HG02623 (cell line): ENCODE data around the gene DLL4.

Experiments
- ATAC-seq: cut with Tn5 transposase; IDR thresholded peaks from one replicate; pipeline ENCODE4 v1.9.1; 2021; ENCODE audit warnings: moderate library complexity; ENCODE audit not compliant: unreplicated experiment

DLL4 gene

DNA sequence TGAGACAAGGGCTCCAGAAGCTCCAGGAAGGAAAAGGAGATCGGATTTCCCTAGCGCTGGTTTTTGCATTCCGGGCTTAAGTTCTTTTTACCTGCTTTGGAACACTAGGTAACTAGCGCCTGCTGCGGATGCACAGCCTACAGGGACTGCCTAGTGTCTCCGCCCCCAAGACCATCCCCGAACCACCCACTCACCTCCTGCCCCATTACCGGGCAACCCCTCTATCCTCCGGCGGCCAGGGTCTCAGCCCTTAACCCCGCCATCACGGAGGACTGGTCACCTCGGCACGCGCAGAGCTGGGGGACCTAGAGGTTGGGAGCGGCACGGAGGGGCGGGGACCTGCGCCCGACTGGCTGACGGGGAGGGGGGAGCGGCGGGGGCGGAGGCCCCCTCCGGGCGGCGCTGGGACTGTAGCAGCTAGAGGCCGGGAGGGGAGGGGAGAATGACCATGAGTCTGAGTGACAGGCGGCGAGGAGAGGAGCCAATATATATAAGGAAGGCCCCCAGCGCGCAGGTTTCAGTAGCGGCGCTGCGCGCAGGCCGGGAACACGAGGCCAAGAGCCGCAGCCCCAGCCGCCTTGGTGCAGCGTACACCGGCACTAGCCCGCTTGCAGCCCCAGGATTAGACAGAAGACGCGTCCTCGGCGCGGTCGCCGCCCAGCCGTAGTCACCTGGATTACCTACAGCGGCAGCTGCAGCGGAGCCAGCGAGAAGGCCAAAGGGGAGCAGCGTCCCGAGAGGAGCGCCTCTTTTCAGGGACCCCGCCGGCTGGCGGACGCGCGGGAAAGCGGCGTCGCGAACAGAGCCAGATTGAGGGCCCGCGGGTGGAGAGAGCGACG, at the start of gene DLL4:
DLL4 (plus strand) TSS at position 520 of the 839 bp plus-strand sequence. CDS start 329 bp downstream, outside the sequence.
- ATAC-seq = no peak

DNA sequence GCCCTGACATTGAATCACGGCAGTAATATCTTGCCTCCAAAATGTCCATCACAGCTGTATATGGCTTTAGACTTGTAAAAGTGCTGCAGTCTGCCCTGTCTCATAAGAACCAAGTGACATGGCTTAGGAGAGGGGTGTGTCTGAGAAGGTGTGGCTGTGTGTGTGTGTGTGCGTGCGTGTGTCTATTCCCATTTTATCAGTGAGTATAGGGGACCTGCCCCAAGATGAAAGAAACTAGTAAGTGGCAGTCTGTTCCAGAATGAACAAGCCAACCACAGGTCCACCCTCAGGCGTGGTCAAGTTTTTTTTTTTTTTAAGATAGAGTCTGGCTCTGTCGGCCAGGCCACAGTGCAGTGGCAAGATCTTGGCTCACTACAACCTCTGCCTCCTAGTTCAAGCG, 49.5 kb upstream of the DLL4 start:
- no peak for ATAC-seq

DNA sequence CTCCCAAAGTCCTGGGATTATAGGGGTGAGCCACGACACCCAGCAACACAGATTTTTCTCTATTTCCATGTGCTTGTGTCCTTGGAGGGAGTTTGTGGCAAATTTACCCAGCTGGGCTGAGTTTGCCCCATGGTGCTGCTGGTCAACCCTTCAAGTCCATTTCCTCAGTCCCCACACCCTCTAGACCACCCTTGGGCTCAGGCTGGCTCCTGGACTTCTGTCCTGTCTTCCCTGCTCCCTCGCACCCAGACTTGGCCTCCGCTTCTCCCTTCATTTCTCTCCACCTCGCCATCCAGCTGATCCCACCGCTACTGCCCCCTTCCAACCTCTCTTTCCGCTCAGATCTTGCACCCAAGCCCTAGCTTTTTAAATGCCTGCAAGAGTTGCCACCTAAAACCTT, 47.8 kb upstream of the DLL4 start:
- ATAC-seq = no peak

DNA sequence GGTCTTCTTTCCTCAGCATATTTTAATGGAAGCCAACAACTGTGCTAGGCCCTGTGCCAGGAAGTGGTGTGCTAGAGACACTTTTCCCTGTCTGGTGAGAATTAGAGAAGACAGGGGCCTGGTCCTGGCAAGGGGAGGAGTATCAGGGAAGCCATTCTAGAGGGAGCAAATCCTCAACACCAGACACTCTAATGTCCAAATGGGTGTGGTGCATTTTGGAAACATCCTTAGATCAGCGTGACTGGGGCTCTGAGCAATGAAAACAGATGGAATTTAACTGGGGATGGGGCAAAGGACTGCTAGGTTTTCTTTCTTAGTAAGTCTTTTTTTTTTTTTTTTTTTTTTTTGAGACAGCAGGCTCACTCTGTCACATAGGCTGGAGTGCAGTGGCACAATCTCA, 42.6 kb upstream of the DLL4 start:
- no peak for ATAC-seq

DNA sequence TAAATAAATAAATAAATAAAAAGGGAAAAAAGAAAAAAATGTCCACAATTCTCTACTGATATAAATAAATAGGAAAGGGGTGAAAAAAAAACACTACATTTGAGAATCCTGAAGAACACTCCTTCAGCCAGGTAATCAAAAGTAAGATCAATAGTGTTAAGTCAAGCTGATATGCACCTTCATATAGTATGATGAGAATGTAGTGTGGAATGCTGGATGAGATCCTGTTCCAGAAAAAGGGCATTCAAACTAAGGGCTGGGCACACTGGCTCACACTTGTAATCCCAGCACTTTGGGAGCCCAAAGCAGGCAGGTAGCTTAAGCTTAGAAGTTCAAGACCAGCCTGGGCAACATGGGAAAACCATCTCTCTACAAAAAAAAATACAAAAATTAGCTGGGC, 40.0 kb upstream of the DLL4 start:
- no peak for ATAC-seq

DNA sequence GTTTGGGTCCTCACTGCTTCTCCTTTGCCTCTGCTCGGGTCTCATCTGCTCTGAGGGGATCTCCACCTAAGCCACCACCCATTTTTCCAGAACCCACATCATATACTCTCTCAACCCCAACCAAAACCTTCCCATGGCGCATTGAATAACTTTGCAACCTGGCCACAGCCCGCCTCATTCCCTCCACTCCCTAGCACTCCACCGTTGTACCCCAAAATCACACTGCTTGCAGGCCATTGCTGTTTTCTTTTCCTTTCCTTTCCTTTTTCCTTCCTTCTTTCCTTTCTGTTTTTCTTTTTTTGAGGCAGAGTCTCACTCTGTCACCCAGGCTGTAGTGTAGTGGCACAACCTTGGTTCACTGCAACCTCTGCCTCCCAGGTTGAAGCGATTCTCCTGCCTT, 38.0 kb upstream of the DLL4 start:
- ATAC-seq = no peak

DNA sequence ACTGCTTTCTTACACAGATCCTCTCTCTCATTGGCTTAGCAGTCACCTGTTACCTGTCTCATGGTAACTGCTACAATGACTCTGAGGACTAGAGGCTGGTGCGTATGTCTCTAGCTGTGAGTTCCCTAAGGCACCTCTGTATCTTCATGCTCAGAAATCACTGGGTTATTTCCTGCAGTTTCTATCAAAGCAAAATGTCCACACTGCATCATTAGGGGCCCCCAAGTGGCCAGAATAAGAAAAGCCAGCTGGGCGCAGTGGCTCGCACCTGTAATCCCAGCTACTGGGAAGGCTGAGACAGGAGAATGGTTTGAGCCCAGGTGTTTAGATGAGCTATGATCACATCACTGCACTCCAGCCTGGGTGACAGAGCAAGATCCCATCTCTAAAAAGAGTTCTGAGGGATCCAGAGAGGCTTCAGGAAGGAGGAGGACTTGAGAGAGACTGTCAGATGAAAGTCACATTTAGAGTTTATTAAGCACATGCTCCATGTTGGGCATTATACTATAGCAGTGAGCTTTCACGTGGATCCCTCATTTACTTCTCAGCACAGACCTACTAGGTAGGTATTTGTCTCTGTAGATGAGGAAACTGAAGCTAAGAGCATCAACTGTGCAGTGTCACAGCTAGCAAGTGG, 37.2 kb upstream of the DLL4 start:
- no peak for ATAC-seq

DNA sequence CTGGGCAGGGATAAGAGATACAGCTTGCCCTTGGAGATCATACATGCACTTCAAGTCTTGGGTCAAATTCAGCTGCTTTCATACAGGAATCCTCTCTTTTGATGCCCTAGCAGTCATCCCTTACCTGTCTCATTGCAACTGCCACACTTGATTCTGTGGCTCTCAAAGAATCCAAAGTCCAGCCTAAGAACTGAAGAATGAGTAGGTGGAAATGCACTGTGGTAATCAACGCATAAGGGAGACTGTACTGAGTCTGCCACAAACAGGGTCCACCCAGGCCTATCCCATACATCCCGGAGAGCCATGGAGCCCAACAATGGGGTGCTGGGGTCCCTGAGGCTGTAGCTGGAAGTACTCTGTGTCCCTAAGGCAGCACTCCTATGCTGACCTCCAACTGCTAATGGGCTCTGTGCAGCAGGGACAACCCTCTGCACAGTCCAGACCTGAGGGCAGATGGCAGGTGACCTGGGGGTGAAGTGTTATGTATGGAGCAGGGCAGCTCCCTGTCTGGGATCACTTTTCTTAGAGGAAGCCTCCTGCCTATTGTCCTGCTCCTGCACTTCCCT, 36.6 kb upstream of the DLL4 start:
- ATAC-seq = no peak

DNA sequence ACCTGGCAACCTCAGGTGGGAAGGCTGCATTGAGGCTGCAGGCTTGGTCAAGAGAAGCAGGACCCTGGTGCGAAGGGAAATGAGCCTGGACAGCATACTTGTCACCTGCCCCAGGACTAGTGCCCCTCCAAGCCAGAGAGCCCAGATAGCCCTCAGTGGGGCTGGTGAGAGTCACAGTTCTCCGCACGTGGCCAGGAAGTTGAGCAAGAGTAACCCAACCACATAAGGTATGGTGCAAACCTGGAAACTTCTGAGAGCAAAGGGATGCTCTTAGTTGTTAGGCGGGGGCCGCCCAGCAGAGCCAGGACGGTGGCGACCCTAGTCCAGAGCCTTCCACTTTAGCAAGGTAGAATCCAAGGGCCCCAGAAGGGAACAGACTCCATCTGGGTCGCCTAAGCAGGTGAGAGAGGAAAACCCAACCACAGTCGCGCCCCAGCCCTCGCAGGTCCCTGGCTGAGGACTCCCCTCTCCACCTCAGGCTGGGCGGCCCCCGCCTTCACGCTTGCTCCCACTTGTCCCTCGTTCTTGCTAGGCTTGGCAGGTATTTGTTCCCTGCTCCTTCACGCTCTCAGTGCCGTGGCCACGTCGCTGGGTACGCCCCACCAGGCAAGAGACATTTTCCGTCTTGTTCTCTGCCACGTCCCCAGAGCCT, 36.0 kb upstream of the DLL4 start:
- no peak for ATAC-seq

DNA sequence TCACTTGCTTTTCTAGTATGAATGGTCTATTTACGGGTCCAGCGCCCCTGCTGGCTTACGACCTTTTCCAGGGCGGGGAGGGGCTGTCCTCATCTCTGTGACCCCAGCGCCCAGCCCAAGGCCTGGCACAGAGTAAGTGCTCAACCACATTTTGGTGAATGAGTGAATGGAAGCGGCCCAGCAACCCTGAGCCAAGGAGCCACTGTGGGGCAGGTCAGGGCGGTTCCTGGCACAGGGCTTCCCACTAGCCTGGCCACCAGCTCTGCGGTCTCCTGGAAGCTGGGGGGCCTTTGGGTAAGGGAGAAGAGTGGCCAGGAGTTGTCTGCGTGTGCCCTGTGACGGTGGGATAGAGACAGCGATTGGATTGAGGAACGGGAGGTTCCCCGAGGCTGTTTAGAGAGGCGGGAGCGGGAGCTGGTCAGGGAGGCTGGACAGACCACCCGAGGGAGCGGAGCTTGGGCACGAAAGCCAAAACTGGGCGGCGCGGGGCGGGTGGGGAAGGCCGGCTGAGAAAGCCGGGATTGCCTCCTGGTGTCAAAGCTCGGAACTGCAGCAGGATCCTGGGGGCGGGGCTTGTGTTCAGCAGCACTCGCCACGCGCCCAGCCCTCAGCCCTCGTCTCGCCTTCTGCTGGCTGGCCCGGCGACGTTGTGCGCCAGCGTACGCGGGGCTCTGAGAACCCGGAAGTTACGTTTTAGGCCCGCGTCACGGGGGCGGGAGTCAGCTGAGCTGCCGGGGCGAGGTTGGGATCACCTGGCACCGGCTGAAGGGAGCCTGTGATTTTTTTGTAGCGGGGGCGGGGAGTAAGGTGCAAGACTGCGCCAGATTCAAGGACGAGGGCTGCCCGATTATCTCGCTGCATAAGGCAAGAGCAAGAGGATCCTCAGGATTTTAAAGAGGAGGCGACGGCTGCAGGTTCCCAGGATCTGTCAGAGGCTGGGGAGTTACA, 35.1 kb upstream of the DLL4 start, which contains the start of gene VPS18:
VPS18 (plus strand) TSS at position 718 of the 948 bp plus-strand sequence. CDS start 319 bp downstream, outside the sequence.
- ATAC-seq = peak; percentile 87

DNA sequence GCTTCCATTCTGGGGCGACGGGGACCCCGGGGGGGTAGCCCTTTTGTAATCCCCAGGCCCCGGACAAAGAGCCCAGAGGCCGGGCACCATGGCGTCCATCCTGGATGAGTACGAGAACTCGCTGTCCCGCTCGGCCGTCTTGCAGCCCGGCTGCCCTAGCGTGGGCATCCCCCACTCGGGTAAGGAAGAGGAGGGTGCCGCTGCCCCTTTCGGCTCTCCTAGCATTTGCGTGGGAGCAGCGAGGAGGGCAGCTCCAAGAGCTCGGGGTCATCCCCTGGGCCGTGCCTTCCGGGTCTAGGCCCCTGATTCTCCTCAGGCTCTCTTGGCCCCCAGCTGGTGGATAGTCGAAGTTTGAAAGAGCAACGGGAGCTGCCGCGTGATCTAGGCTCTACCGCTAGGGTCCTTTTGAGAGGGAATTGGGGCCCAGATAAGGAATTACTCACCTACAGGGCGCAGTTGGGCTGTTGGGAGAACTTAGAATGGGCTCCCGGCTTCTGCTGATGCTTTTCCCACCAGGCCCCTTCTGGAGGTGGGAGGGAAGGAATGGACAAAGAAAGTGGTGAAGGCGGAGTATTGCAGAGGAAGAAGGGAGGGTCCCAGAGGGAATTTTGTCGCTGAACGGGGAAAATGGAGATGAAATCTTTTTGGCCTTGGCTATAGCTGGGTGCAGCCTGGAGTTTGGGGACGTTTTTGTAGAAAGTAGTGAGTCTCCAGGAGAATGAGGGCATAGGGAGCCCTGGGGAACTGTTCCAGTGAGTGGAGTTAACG, 34.3 kb upstream of the DLL4 start:
- no peak for ATAC-seq

DNA sequence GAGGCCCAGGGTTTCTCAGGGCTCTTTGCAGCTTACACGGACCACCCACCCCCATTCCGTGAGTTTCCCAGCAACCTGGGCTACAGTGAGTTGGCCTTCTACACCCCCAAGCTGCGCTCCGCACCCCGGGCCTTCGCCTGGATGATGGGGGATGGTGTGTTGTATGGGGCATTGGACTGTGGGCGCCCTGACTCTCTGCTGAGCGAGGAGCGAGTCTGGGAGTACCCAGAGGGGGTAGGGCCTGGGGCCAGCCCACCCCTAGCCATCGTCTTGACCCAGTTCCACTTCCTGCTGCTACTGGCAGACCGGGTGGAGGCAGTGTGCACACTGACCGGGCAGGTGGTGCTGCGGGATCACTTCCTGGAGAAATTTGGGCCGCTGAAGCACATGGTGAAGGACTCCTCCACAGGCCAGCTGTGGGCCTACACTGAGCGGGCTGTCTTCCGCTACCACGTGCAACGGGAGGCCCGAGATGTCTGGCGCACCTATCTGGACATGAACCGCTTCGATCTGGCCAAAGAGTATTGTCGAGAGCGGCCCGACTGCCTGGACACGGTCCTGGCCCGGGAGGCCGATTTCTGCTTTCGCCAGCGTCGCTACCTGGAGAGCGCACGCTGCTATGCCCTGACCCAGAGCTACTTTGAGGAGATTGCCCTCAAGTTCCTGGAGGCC, 29.5 kb upstream of the DLL4 start:
- ATAC-seq = no peak

DNA sequence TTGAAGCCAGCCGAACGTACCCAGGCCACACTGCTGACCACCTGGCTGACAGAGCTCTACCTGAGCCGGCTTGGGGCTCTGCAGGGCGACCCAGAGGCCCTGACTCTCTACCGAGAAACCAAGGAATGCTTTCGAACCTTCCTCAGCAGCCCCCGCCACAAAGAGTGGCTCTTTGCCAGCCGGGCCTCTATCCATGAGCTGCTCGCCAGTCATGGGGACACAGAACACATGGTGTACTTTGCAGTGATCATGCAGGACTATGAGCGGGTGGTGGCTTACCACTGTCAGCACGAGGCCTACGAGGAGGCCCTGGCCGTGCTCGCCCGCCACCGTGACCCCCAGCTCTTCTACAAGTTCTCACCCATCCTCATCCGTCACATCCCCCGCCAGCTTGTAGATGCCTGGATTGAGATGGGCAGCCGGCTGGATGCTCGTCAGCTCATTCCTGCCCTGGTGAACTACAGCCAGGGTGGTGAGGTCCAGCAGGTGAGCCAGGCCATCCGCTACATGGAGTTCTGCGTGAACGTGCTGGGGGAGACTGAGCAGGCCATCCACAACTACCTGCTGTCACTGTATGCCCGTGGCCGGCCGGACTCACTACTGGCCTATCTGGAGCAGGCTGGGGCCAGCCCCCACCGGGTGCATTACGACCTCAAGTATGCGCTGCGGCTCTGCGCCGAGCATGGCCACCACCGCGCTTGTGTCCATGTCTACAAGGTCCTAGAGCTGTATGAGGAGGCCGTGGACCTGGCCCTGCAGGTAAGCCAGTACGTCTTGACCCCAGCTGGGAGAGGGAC, 28.7 kb upstream of the DLL4 start:
- no peak for ATAC-seq

DNA sequence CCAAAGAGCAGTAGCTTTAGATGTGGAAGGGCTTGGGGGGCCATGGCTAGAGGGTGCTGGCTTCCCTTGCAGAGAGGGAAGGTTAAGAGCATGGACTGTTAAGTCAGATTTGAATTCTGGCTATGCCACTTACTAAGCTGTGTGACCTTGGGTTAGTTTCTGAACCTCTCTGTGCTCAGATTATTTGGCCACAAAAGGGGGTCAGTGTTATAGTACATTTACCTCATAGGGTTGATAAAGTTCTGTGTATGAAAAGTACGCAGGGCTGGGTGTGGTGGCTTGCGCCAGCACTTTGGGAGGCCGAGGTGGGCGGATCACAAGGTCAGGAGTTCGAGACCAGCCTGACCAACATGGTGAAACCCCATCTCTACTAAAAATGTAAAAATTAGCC, 28.1 kb upstream of the DLL4 start:
- ATAC-seq = no peak

DNA sequence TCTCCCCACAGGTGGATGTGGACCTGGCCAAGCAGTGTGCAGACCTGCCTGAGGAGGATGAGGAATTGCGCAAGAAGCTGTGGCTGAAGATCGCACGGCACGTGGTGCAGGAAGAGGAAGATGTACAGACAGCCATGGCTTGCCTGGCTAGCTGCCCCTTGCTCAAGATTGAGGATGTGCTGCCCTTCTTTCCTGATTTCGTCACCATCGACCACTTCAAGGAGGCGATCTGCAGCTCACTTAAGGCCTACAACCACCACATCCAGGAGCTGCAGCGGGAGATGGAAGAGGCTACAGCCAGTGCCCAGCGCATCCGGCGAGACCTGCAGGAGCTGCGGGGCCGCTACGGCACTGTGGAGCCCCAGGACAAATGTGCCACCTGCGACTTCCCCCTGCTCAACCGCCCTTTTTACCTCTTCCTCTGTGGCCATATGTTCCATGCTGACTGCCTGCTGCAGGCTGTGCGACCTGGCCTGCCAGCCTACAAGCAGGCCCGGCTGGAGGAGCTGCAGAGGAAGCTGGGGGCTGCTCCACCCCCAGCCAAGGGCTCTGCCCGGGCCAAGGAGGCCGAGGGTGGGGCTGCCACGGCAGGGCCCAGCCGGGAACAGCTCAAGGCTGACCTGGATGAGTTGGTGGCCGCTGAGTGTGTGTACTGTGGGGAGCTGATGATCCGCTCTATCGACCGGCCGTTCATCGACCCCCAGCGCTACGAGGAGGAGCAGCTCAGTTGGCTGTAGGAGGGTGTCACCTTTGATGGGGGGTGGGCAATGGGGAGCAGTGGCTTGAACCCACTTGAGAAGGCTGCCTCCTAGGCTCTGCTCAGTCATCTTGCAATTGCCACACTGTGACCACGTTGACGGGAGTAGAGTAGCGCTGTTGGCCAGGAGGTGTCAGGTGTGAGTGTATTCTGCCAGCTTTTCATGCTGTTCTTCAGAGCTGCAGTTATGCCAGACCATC, 26.3 kb upstream of the DLL4 start:
- ATAC-seq = no peak

DNA sequence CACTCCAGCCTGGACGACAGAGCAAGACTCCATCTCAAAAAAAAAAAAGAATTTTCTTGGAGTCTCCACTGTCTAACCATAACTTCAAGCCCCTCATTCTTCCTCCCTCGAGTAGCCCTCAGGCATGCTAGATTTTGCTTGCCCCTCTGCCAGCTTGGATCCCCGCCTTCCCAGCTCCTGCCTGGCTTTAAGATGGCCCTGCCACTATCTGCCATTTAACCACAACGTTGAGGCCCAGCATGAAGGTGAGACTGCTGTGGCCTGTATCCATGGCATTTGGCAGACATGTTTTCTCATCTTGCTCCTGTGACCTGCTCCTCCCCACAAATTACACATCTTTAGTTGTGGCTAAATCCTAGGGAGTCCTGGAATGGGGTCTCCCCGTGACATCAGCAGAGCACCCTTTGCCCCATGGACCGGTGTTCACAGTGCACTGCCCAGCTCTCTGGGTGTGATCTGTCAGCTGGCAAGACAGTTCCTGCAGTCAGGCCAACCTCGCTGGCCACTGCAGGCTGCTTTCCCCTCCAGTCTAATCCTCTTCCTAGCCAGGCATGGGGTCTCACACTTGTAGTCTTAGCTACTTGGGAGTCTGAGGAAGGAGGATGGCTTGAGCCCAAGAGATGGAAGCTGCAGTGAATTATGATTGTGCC, 24.5 kb upstream of the DLL4 start:
- no peak for ATAC-seq
